B cell (primary cell): ENCODE data around the gene RPTOR. TPM values are rescaled to one million over a fixed set of nuclear protein-coding genes. Genes with fewer than 3 reads are reported as not detected.

Experiments used
- ATAC-seq: fragments of 200-7000 bp; cut with Tn5 transposase; one replicate; pipeline ENCODE4 v1.10.0; 2021; ENCODE audit warnings: low read depth, mild to moderate bottlenecking, moderate number of reproducible peaks, moderate library complexity
- CTCF ChIA-PET: fragments of 350-600 bp; sonication (Branson Sonifier 250); formaldehyde crosslinking; loops from one replicate; lab custom pipeline; 2021; ENCODE audit warnings: antibody characterized with exemption, inconsistent platforms; lab: Charles Lee
- POLR2A ChIA-PET: fragments of 350-600 bp; sonication (Branson Sonifier 250); formaldehyde crosslinking; loops from one replicate; lab custom pipeline; 2021; ENCODE audit warnings: antibody characterized with exemption; lab: Charles Lee
- DNase-seq: peaks from one replicate; pipeline ENCODE4 v3.0.0; 2013
- H2AFZ ChIP-seq: 2 replicates; pipeline ENCODE4 v1.6.1; 2012; ENCODE audit warnings: mild to moderate bottlenecking, low read depth, low read length; ENCODE audit not compliant: insufficient read depth, poor library complexity, severe bottlenecking
- H3K27ac ChIP-seq, 2 donors: 1 replicate in 1 of 2; 2 replicates in 1 of 2; pipeline ENCODE4 v1.5.1; 2012 to 2013; ENCODE audit warnings: low read length in 2 of 2, mild to moderate bottlenecking in 2 of 2, moderate library complexity in 1 of 2
- H3K27me3 ChIP-seq, 4 experiments: fragments of 200-600 bp in 1 of 4; sonication (generic) in 1 of 4; replicated peaks in 1 of 4; 1 replicate in 2 of 4; 2 replicates in 2 of 4; pipeline versions ENCODE4 v1.6.1 to v1.7.0; 2013 to 2016; ENCODE audit warnings: low read length in 3 of 4, mild to moderate bottlenecking in 2 of 4, mixed read lengths in 1 of 4, moderate library complexity in 1 of 4; ENCODE audit not compliant: insufficient read depth in 4 of 4, control insufficient read depth in 3 of 4; ENCODE audit errors: control extremely low read depth in 1 of 4
- H3K36me3 ChIP-seq, 2 experiments: replicated peaks in 1 of 2; 1 replicate in 1 of 2; 2 replicates in 1 of 2; pipeline versions ENCODE4 v1.6.1 to v1.7.1; 2013; ENCODE audit warnings: low read length in 1 of 2; ENCODE audit not compliant: insufficient read depth in 2 of 2, control insufficient read depth in 1 of 2; ENCODE audit errors: control extremely low read depth in 1 of 2, extremely low read depth in 1 of 2
- H3K4me1 ChIP-seq, 2 donors: fragments of 200-600 bp in 1 of 2; sonication (generic) in 1 of 2; 1 replicate in 1 of 2; 2 replicates in 1 of 2; pipeline versions ENCODE4 v1.5.1 to v1.6.1; 2013 to 2017; ENCODE audit warnings: low read length in 2 of 2; ENCODE audit not compliant: control insufficient read depth in 2 of 2, insufficient read depth in 2 of 2
- H3K4me2 ChIP-seq: replicated peaks from 2 replicates; pipeline ENCODE3; 2012; ENCODE audit warnings: mild to moderate bottlenecking, low read depth, low read length; ENCODE audit not compliant: poor library complexity, severe bottlenecking
- H3K4me3 ChIP-seq, 5 experiments: fragments of 200-600 bp in 1 of 5; sonication (generic) in 1 of 5; 1 replicate in 3 of 5; 2 replicates in 2 of 5; pipeline versions ENCODE4 v1.5.1 to v1.7.0; 2011 to 2016; ENCODE audit warnings: low read length in 4 of 5, mild to moderate bottlenecking in 4 of 5, low read depth in 2 of 5, control low read depth in 1 of 5, moderate library complexity in 1 of 5; ENCODE audit not compliant: insufficient read depth in 1 of 5; ENCODE audit errors: control extremely low read depth in 1 of 5, extremely low read depth in 1 of 5
- H3K79me2 ChIP-seq: fragments of 200-600 bp; sonication (generic); one replicate; pipeline ENCODE4 v1.6.0; 2016; ENCODE audit warnings: low read length; ENCODE audit not compliant: control insufficient read depth, insufficient read depth
- H3K9ac ChIP-seq: fragments of 200-600 bp; sonication (generic); 2 replicates; pipeline ENCODE4 v1.6.1; 2017; ENCODE audit warnings: mild to moderate bottlenecking, low read length, moderate library complexity
- H3K9me3 ChIP-seq, 3 donors: one replicate each; pipeline versions ENCODE4 v1.6.1 to v1.7.1; 2013; ENCODE audit warnings: low read length in 2 of 3; ENCODE audit not compliant: control insufficient read depth in 2 of 3, insufficient read depth in 1 of 3; ENCODE audit errors: control extremely low read depth in 1 of 3
- H4K20me1 ChIP-seq: 2 replicates; pipeline ENCODE4 v1.6.0; 2012; ENCODE audit warnings: mild to moderate bottlenecking, low read length; ENCODE audit not compliant: insufficient read depth, control insufficient read depth, poor library complexity, severe bottlenecking
- H3K27ac Mint-ChIP-seq: one replicate; pipeline ENCODE4 v1.8.0; 2021; ENCODE audit warnings: mixed read lengths
- H3K27me3 Mint-ChIP-seq: one replicate; pipeline ENCODE4 v1.8.0; 2021; ENCODE audit warnings: mixed read lengths
- H3K4me1 Mint-ChIP-seq: one replicate; pipeline ENCODE4 v1.8.0; 2021; ENCODE audit warnings: mixed read lengths
- H3K4me3 Mint-ChIP-seq: one replicate; pipeline ENCODE4 v1.8.0; 2021; ENCODE audit warnings: mixed read lengths
- H3K9me3 Mint-ChIP-seq: one replicate; pipeline ENCODE4 v1.8.0; 2022; ENCODE audit warnings: mixed read lengths; ENCODE audit not compliant: insufficient read depth
- CTCF ChIP-seq: fragments of 200-600 bp; IDR thresholded peaks from one replicate; pipeline ENCODE4 v1.8.0; 2022; ENCODE audit warnings: antibody characterized with exemption, mild to moderate bottlenecking
- EZH2 ChIP-seq: IDR thresholded peaks from 2 replicates; pipeline ENCODE4 v1.6.1; 2012; ENCODE audit warnings: borderline replicate concordance, low read depth, mild to moderate bottlenecking, moderate library complexity, low read length; ENCODE audit not compliant: insufficient read depth, poor library complexity, severe bottlenecking
- WGBS: methylation state at CpG from one replicate; pipeline ENCODE4 v1.1.5; 2013; ENCODE audit warnings: missing lambda C conversion rate; ENCODE audit not compliant: insufficient coverage; 5-methylcytosine and 5-hydroxymethylcytosine counted together
- intact Hi-C: fragments of 100-400 bp; cut with micrococcal nuclease; formaldehyde crosslinking; loops from one replicate; pipeline ENCODE4 v1.10.0; 2022
- polyA plus RNA-seq: library from polyadenylated mRNA; depleted of rRNA; stranded (reverse); fragments of >200 nt; gene quantifications from 2 replicates; pipeline ENCODE4 v1.2.3, GENCODE V29; 2012
- total RNA-seq, 2 donors: library from RNA; stranded (reverse); fragments of 120-200 nt in 1 of 2; gene quantifications; 1 replicate in 1 of 2; 2 replicates in 1 of 2; pipeline versions ENCODE4 v1.2.3 to v1.2.4, GENCODE V29; 2013 to 2022

RPTOR gene
- total and polyA plus RNA-seq, 2 donors (not counting 1 experiment from before 2014, with no cell fraction given), result 13.4 to 58.8 TPM

GRCh38 chr17:80633207-80633606, 88.6 kb downstream of the RPTOR start:
- Histone ChIP-seq H4K20me1 (peaks cover 45% of the 10 kb centered on the region), H3K27me3 (no peaks in the 10 kb centered on the region), H3K9me3 (no peaks in the 10 kb centered on the region), H3K4me1 (peaks cover 0 to 13% of the 10 kb centered on the region in 2 donors), H3K4me3 (no peak overlapping the region), H3K27ac (no peak overlapping the region), H3K79me2 (peaks cover 35% of the 10 kb centered on the region), H3K4me2 (no peak overlapping the region), H2AFZ (no peak overlapping the region), H3K36me3 (peaks cover 0 to under 1% of the 10 kb centered on the region in 2 experiments), H3K9ac (no peak overlapping the region)
- ATAC-seq (no peak), DNase-seq (no peak)
- TF ChIP-seq EZH2 (no peak), CTCF (no peak)
- intact Hi-C loops, result no loop called here
- H3K27me3 Mint-ChIP-seq, result no peaks in the 10 kb centered on the region
- no peak overlapping the region for H3K4me3 Mint-ChIP-seq
- POLR2A ChIA-PET, result no interaction called here
- 98% methylated on average over 16 of the region's 19 CpGs for WGBS
- CTCF ChIA-PET, result no interaction called here
- no peaks in the 10 kb centered on the region for H3K9me3 Mint-ChIP-seq
- no peak overlapping the region for H3K27ac Mint-ChIP-seq
- peaks cover 21% of the 10 kb centered on the region for H3K4me1 Mint-ChIP-seq

GRCh38 chr17:80633994-80634566, 89.4 kb downstream of the RPTOR start:
- H3K36me3 ChIP-seq, result no peaks in the 10 kb centered on the region
- no peak overlapping the region for H3K4me2 ChIP-seq
- H4K20me1 ChIP-seq, result peaks cover 42% of the 10 kb centered on the region
- H2AFZ ChIP-seq, result no peak overlapping the region
- WGBS, result 89% methylated on average over 13 of the region's 24 CpGs
- Mint-ChIP-seq H3K27me3 (no peaks in the 10 kb centered on the region), H3K4me1 (peaks cover 21% of the 10 kb centered on the region), H3K4me3 (no peak overlapping the region), H3K27ac (no peak overlapping the region), H3K9me3 (no peaks in the 10 kb centered on the region)
- ATAC-seq, result no peak
- H3K4me3 ChIP-seq, result no peak overlapping the region
- ChIA-PET CTCF (no interaction called here), POLR2A (no interaction called here)
- H3K79me2 ChIP-seq, result peaks cover 35% of the 10 kb centered on the region
- H3K27ac ChIP-seq, result no peak overlapping the region
- H3K9ac ChIP-seq, result no peak overlapping the region
- intact Hi-C loops, result no loop called here
- TF ChIP-seq EZH2 (no peak), CTCF (no peak)
- H3K4me1 ChIP-seq, result peaks cover 0 to 13% of the 10 kb centered on the region in 2 donors
- H3K27me3 ChIP-seq, result no peaks in the 10 kb centered on the region
- no peaks in the 10 kb centered on the region for H3K9me3 ChIP-seq
- DNase-seq, result no peak
